ENCODE data around the gene GRK5.
"Not testable (repeated sequence)": the region's sequence is repeated elsewhere in the genome, so short reads cannot be mapped to it uniquely, and the experiment has no call there.

Gene GRK5

DNA sequence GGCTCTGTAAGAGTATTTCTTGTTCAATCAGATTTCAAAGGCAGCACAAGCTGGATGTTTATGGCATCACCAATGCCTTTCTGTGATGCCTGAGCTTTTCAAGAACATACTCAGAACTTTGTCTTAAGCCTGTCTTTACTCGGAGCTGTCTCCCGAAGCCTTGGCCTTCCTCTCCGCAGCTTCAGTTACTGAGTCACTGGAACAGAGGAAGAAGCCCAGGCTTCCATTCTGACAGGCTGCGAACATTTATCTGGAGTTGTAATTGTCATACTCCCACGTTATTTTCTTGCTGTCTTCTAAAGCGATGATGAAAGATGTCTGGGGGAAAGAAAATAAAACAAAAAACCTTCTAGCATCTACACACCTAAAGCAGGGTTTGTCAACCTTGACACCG, 43.9 kb downstream of the GRK5 start:
- DNase-seq = no peak

DNA sequence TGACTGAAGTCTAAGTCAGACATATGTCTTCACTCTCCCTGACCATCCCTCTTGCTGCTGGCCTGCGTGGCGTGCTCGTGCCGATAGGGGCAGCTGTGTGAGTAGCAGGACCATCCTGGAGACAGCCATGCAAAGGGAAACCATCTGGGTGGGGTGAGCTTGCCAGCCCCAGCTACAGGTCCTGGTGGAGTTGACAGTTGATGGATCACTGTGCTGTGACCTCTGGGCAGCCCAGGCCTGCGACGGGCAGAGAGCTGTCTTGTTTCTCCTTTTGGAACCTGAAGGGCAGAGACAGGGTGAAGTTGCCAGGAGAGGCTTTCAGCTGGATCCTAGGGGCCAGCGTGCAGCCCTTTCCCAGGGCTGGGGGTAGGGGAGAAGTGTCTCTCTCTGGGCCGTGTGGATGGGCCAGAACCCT, 44.7 kb downstream of the GRK5 start:
- no peak for DNase-seq

DNA sequence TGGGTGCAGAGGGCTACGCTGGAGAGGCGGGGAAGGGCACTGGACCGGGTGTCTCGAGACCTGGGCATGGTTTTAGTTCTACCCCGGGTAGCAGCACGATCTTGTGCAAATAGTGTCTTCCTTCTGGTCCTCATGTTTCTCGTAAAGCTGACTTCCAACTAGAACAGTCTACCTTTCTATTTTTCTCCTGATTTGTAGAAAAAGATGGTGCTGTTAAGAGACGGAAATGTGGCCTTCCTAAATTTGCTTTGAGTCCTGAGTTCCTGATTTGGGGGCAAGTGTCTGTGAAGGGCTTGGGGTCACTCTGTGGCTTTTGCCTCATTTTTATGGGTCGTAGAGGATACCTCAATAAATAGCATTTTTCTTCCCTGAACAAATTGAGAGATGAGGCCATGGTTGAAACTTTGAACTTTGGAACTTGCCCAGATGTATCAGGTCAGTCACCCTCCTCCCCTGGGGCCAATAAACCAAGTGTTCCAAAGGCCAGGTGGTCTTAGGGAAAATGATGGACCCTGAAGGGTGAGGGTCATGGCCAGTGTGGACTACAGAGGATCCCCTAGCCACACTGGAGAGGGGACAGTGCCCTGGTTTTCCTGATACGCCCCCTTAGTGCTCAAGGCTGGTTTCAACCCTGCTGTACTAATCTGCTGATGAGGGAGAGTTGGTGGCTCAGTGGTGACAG, 45.2 kb downstream of the GRK5 start:
- no peak for DNase-seq

DNA sequence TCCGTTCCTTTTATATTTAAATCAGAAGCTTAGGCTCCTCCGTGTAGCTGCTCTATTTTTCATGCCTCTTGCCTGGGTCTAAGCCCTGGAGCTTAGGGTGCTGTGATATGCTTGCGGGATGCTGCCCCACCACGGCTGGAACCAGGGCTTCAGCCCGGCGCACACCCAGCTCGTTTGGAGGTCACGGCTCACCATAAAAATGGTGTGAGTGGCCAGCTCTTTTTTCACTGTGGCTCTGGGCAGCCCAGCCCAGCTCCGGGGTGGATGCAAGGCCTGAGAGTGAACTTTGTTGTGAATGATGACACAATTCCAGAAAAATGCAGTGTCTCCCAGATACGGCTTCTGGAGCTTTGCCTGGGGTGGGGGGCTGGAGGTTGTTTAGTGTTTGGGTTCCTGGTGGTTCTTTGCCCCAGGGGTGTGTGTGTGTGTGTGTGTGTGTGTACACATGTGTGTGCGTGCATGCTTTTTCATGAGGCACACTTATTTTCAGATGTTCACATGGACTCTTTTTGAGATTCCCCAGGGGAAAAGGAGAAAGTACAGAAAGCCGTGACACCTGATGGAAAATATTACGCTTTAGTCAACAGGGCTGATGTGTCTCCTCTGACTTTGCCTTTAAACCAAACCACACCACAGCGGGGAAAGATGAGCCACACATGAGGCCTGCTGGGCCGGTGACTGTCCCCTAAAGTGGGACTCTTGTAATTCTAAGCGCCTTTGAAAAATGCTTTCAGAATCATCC, 46.2 kb downstream of the GRK5 start:
- peak in 3 of 14 donors; percentile 9 to 32 (median 17) for DNase-seq

DNA sequence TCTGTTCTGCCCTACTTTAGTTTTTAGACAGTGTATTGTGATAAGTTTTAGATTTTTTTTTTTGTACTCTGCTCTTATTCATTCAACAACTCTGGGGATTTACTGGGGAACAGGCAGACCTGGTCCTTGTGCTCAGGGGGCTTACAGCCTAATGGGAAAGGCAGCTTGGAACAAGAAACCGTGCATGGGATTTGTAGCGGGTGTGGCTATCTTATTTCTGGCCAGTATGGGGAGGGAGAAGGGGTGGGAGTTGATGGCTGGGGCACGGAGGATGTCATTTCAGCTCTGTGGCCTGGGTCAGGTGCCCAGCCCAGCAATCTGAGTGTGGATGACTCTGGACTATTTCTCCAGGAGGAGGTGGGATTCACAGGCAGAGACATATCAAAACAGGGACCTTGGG, 47.0 kb downstream of the GRK5 start:
- no peak for DNase-seq

DNA sequence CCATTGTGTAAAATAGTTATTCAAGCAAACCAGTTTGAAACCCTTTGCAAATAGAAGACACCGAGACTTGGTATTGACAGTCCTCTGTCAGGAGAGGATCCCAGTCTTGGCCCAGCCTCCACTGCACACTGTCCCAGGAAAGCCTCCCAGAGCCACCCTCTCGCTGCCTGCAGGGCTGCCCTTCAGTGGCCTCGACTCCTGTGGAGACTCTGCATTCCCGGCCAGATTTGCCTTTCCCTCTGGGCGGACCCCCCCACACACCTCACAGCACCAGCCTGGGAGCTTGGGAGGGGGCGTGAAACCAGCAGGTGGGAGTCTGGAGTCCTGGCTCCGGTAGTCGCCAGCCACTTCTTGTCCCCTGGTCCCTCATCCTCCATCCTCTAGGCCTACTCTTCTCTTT, 48.7 kb downstream of the GRK5 start:
- no peak for DNase-seq

DNA sequence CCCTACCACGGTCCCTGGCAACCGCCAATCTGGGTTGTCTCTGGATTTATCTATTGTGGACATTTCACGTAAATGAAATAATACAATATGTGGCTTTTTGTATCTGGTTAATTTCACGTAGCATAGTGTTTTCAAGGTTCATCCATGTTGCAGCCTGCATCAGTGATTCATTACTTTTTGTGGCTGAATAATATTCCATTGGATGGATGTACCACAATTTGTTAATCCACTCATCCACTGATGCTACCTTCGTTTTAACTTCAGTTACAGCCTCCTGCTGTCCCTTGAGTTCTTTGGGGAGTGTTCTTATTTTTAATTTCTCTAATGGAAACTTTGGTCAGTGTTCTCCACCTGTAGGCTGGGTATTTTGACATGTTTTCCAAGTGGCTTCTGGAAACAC, 49.5 kb downstream of the GRK5 start:
- no peak for DNase-seq

DNA sequence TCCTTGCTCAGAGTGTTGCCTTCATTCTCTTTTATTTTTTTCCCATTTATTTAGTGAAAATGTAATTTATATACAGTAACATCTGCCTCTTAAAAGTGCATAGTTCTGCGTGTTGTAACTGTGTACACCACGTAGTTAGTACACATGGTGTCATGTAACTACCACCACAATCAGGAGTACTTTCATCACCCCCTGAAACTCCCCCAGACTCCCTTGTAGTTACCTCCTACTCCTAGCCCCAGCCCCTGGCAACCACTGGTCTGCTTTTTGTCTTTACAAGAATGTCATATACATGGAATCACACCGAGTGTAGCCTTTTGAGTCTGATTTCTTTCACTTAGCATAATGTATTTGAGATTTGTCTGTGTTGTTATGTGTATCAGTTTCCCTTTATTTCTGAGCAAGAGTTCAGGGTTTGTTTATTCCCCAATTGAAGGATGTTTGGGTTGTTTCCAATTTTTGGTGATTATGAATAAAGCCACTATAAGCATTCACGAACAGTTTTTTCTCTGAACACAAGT, 50.6 kb downstream of the GRK5 start:
- DNase-seq = no peak

DNA sequence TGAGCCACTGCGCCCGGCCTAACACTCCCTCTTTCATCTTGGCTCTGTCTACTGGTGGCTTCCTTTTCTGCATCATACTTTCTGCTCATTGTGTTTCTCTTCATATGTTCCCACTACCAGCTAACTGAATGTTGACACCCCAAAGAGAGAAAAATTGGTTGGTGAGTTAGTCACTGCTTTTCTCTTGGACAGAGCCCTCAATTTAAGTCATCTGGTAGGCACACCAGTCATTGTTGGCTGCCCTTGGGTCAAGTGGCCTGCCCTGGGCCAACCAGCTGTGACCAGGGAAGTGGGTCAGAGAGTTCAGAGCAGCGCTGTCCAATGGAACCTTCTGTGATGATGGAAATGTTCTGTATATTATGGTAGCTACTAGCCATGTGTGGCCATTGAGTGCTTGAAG, 52.0 kb downstream of the GRK5 start:
- DNase-seq = no peak

DNA sequence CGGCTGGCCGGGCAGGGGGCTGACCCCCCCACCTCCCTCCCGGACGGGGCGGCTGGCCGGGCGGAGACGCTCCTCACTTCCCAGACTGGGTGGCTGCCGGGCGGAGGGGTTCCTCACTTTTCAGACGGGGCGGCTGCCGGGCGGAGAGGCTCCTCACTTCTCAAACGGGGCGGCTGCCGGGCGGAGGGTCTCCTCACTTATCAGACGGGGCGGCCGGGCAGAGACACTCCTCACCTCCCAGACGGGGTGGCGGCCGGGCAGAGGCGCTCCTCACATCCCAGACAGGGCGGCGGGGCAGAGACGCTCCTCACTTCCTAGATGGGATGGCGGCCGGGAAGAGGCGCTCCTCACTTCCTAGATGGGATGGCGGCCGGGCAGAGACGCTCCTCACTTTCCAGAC, 53.6 kb downstream of the GRK5 start:
- not testable (repeated sequence) for DNase-seq

DNA sequence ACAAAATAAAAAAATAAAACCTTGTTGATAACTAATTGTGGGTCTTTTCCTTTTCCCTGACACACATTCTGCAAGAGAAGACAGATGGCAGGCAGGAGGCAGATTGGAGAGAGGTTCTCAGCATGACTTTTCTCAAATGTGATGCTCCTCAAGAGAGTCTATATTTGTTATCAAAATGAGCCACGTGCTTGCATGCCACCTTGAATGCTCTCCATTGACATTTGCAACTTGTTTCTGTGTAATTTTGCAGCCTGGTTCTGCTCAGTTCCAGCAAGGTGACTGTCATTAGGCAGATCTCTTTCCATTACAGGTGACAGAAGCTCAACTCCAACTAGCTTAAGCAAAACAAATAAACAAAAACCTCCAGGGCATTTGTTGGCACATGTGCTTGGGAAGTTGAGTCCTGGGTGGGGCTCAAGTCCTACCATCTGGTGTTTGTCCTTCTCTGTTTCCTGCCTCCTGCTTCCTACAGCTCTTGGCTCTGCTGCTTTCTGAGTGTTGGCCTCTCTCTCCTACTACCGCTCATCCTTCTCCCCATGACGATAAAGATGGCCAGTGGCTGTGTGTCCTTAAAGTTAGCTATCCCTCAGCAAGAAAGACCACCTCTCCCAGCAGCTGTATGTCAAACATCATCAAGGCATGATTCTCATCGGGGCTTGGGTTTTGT, 56.7 kb downstream of the GRK5 start:
- DNase-seq = peak in 2 of 14 donors; percentile 28 to 86

DNA sequence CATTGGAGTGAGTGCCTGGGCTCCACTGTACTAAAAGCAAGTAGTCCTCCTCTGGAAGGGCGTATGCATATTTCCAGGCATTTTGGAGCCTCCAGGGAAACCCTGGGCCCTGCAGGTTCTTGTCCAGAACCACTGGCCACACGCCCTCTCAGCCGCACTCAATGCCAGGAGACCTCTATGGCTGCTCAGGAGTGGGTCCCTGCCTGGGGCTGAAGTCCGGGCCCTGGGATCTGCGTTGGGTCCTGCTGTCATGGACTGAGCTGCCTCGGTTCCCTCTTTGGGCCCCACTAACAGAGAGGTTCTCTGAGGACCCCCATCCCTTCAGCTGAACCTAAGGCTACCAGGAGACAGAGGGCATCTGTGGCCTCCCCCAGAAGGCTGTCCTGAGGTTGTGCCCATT, 58.3 kb downstream of the GRK5 start:
- no peak for DNase-seq

DNA sequence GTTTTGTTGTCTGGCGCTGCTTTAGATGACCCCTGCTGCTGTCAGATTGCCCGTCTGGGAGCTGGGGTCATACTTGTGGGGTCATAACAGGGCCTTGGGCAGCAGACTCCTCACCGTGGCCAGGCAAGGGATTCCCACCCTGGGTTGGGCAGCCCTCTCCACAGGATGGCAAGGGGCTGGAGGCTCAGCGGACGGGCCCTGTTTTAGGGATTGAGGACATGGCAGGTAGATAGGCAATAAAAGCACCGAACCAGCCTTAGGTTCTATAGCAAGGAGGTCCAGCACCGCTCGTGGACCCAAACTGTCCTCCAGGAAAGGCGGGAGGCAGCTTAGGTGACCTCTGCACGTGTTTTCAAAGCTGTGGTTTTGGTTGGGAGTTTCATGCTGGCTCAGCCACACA, 60.0 kb downstream of the GRK5 start:
- no peak for DNase-seq

DNA sequence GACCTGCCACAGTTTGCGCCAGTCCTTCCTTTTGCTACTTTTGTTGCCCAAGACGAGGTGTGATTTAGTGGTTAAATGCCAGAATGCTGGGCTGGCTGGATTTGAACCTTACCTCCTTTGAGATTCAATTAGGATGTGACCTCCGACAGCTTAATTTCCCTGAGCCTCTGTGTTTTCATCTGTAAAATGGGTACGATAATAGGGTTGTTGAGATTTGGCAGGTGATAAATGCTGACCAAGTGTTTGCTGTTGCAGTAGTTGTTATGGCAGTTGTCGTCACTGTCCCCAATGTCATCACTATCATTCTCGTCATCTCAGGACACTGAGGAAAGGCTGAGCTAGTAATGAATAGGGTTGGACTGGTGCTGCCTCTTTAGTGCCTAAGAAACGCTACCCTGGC, 61.1 kb downstream of the GRK5 start:
- no peak for DNase-seq

DNA sequence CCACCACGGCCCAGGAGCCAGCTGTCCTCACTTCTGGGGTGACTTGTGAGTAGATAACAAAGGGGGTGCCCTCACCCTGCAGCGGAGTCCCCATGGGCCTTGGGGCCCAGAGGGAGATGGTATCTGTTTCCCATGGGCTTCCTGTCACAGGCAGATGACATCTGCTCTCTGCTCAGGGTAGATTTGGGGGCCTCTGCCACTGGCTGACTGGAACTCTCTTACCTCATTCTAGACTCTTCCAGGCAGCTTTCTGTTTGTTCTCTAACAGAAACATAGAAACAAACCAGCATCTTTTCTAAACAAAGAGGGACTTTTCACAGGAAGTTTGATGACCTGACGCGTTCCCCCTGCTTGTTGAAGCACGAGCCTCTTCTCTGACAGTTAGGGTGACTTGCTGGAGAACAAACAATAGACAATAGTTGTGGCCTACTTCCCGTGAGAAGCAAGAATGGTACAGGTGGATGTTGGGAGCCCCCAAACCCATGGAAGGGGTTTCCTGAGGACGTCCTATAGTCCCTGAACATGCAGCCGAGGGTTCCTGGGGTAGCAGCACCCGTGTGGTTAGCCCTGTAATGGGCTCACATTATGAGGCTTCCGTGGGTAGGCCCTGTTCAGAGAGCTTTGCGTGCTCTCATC, 61.6 kb downstream of the GRK5 start:
- no peak for DNase-seq

DNA sequence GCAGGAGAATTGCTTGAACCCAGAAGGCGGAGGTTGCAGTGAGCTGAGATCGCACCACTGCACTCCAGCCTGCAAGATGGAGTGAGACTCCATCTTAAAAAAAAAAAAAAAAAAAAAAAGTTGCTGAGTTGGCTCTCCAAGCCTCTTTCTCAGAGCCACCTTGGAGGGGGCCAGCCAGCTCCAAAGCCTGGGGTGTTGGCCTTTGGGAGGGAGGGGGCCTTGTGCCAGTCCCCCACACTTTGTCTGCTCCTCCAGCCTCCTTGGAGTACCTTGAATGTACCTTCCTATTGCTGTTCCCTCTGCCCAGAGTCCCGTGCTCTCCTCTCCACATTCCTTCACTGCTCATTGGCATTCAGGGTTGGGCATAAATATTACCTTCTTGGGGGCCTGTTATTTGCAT, 62.4 kb downstream of the GRK5 start:
- DNase-seq = no peak

DNA sequence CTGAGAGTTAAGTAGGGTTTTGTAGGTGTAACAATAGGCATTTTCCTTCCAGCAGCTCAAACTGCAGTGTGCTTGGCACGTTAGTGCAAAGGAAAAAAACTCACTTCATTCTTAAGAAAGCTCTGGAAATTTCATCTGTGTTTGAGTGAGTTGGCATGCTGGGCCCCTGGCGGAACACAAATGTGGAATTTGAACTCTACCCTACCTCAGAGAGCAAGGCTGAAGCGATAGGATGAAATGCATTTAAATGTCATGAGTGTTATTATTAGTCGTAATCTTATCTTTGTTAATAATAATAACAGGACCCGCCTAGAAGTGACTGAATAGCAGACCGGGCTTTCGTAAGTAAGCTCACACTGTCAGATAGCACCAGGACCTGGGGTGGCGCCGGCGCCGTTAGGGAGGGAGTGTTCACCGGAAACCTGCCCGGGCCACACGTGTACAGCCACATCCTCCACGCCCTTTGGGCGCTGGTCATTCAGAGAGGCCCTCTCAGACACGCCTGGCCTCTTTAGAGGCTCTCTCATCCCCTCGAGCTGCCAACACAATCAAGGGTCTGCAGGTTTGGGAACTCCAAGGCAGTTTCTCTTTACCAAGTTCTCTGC, 63.5 kb downstream of the GRK5 start:
- no peak for DNase-seq

DNA sequence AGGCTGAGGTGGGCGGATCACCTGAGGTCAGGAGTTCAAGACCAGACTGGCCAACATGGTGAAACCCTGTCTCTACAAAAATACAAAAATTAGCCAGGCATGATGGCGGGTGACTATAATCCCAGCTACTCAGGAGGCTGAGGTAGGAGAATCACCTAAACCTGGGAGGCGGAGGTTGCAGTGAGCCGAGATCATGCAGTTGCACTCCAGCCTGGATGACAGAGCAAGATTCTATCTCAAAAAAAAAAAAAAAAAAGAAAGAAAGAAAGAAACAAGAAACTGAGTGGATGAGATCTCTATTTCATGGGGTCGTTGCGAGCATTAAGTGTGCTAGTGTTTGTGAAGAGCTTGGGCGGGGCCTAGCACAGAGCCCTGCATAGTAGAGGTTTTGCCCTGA, 65.0 kb downstream of the GRK5 start:
- DNase-seq = not testable (repeated sequence)

DNA sequence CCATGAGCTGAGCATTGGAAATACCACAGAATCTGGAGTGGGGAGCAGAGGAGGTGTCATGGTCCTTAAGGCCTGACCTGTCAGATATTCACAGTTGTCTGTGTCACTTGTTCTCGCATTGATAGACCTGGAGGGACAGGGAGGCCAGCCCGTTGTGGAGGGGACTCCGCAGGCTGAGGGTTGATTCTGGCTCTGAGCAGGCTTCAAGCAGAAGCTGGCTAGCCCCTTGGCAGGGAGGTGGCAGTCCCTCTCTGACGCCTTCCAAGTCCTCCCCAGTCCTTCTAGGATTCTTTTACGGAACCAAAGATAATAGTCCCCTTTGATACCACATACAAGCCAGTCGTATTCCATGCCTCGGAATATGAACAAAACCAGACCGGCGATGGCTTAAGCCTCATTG, 65.4 kb downstream of the GRK5 start:
- DNase-seq = no peak

DNA sequence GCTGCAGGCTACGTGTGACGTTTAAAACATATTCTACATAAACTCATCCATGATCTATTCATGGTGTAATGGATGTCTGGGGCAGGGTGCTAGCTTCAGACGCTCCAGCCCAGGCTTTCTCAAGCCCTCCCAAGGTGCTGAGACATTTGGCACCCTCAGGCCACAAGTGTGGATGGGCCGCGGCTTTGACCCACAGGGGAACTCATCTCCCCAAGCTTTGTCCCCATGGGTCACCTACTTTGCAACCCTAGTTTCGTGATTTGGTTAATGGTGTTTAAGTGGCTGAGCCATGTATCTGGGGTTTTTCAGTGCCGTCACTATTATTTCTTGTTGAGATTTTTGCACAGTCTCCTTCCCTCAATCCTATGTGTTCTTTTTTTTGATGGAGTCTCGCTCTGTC, 66.0 kb downstream of the GRK5 start:
- DNase-seq = no peak

DNA sequence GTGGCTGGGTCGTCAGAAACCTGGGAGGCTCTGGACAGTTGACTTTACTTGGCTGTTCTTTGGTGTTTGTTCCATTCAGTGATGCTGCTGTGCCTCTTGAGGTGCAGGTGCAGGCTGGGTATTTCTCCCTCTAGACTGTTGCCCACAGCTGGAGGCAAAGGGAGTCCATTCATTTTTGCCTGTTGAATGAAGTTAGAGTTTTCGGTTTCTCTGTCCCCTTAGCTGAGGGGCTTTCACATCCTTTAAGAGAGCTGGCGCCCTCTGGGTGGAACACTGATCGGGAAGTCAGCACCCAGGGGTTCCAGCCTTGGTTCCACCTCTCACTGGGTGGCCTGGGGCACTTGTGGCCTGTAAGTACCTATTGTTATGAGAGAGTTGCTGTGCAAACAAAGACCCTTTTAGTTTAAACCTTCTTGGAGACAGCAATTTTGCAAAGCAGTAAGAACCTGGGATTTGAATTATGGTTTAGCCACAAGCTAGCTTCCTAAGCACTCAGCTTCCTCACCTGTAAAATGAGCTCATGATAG, 67.2 kb downstream of the GRK5 start:
- no peak for DNase-seq

DNA sequence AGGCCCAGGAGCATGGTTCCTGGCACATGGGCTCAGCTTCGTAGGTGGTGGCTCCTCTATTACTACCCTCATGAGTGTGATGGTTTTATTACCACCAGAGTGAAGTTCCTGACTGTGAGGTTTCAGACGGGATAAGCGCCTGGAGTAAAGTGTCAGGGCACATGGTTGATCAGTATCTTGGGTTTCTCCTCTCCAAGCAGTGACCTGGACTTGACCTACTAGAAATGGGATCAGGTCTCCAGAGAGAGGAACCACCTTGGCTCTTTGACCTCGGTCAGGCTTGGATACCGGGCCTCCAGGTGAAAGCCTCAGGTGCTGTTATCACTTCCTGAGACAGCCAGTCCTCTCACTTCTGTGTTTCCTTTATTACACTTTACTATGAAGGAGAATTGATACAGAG, 67.7 kb downstream of the GRK5 start:
- DNase-seq = no peak
